SK-N-SH treated with all-trans-retinoic acid at 6 μM for 48 hours (cell line): ENCODE measurements around the gene KRT23.

Experiments used
- ARNTL ChIP-seq: fragments of 450-650 bp; formaldehyde crosslinking; IDR thresholded peaks from 2 replicates; pipeline ENCODE4 v1.5.0; 2020; ENCODE audit warnings: low read depth, mild to moderate bottlenecking, moderate library complexity, borderline replicate concordance
- ISL1 ChIP-seq: fragments of 250-450 bp; sonication (Bioruptor Pico); IDR thresholded peaks from 2 replicates; pipeline ENCODE4 v2.1.2; 2022; ENCODE audit warnings: mild to moderate bottlenecking, moderate library complexity
- OSR1 ChIP-seq: fragments of 250-450 bp; sonication (Bioruptor Pico); IDR thresholded peaks from 2 replicates; pipeline ENCODE4 v1.8.0; 2022; ENCODE audit warnings: moderate library complexity, mild to moderate bottlenecking, inconsistent platforms
- PPARA ChIP-seq: fragments of 250-450 bp; sonication (Bioruptor Pico); IDR thresholded peaks from 2 replicates; pipeline ENCODE4 v1.5.0; 2020; ENCODE audit warnings: mild to moderate bottlenecking, borderline replicate concordance
- RARB ChIP-seq: fragments of 250-450 bp; sonication (Bioruptor Pico); IDR thresholded peaks from 2 replicates; pipeline ENCODE4 v1.8.0; 2021; ENCODE audit warnings: mild to moderate bottlenecking, moderate library complexity
- TCF4 ChIP-seq: fragments of 250-450 bp; sonication (Bioruptor Pico); IDR thresholded peaks from 2 replicates; pipeline ENCODE4 v1.8.0; 2021; ENCODE audit warnings: mild to moderate bottlenecking, moderate library complexity, borderline replicate concordance
- ZC3H10 ChIP-seq: fragments of 250-450 bp; sonication (Bioruptor Pico); IDR thresholded peaks from 2 replicates; pipeline ENCODE4 v1.5.1; 2021; ENCODE audit warnings: mild to moderate bottlenecking, moderate library complexity
- ZFP3 ChIP-seq: fragments of 250-450 bp; sonication (Bioruptor Pico); IDR thresholded peaks from 2 replicates; pipeline ENCODE4 v1.5.0; 2020; ENCODE audit warnings: mild to moderate bottlenecking, moderate library complexity
- ZFP30 ChIP-seq: fragments of 450-650 bp; formaldehyde crosslinking; IDR thresholded peaks from 2 replicates; pipeline ENCODE4 v1.5.0; 2022; ENCODE audit warnings: mild to moderate bottlenecking, moderate library complexity
- ZNF8 ChIP-seq: fragments of 450-650 bp; formaldehyde crosslinking; IDR thresholded peaks from 2 replicates; pipeline ENCODE4 v1.5.0; 2020; ENCODE audit warnings: mild to moderate bottlenecking, moderate library complexity

GRCh38 chr17:40915721-40916256, 21.7 kb downstream of the KRT23 start:
- TF ChIP-seq ARNTL (CRISPR knock-in tag) (no peak), ZFP30 (no peak), OSR1 (CRISPR knock-in tag) (no peak), ZC3H10 (CRISPR knock-in tag) (no peak), TCF4 (CRISPR knock-in tag) (no peak), RARB (CRISPR knock-in tag) (no peak), PPARA (CRISPR knock-in tag) (no peak), ZFP3 (CRISPR knock-in tag) (no peak), ISL1 (no peak), ZNF8 (CRISPR knock-in tag) (no peak)
